Stimulated activated effector memory CD8-positive, alpha-beta T cell treated with anti-CD3 and anti-CD28 coated beads, Interleukin-12 subunit alpha, Interleukin-12 subunit beta, amount 100 ng/mL, for 72 hours (primary cell): ENCODE results near the gene SLC26A1.

Experiments used
- ATAC-seq: fragments of 150-1000 bp; cut with Tn5 transposase; 2 replicates; pipeline ENCODE4 v1.10.0; 2021
- DNase-seq, 2 donors: peaks; one replicate each; pipeline ENCODE4 v3.0.0; 2021 to 2022; ENCODE audit warnings: low spot score in 2 of 2
- H3K27ac Mint-ChIP-seq: one replicate; pipeline ENCODE4 v1.8.0; 2022; ENCODE audit warnings: mild to moderate bottlenecking, mixed read lengths
- H3K36me3 Mint-ChIP-seq: one replicate; pipeline ENCODE4 v1.8.0; 2022; ENCODE audit warnings: mild to moderate bottlenecking, mixed read lengths
- H3K4me1 Mint-ChIP-seq: one replicate; pipeline ENCODE4 v1.8.0; 2022; ENCODE audit warnings: mixed read lengths
- H3K4me3 Mint-ChIP-seq: one replicate; pipeline ENCODE4 v1.8.0; 2022; ENCODE audit warnings: mild to moderate bottlenecking, mixed read lengths
- H3K9me3 Mint-ChIP-seq: one replicate; pipeline ENCODE4 v1.8.0; 2022; ENCODE audit warnings: mixed read lengths

SLC26A1 gene, protein sequence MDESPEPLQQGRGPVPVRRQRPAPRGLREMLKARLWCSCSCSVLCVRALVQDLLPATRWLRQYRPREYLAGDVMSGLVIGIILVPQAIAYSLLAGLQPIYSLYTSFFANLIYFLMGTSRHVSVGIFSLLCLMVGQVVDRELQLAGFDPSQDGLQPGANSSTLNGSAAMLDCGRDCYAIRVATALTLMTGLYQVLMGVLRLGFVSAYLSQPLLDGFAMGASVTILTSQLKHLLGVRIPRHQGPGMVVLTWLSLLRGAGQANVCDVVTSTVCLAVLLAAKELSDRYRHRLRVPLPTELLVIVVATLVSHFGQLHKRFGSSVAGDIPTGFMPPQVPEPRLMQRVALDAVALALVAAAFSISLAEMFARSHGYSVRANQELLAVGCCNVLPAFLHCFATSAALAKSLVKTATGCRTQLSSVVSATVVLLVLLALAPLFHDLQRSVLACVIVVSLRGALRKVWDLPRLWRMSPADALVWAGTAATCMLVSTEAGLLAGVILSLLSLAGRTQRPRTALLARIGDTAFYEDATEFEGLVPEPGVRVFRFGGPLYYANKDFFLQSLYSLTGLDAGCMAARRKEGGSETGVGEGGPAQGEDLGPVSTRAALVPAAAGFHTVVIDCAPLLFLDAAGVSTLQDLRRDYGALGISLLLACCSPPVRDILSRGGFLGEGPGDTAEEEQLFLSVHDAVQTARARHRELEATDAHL

DNA sequence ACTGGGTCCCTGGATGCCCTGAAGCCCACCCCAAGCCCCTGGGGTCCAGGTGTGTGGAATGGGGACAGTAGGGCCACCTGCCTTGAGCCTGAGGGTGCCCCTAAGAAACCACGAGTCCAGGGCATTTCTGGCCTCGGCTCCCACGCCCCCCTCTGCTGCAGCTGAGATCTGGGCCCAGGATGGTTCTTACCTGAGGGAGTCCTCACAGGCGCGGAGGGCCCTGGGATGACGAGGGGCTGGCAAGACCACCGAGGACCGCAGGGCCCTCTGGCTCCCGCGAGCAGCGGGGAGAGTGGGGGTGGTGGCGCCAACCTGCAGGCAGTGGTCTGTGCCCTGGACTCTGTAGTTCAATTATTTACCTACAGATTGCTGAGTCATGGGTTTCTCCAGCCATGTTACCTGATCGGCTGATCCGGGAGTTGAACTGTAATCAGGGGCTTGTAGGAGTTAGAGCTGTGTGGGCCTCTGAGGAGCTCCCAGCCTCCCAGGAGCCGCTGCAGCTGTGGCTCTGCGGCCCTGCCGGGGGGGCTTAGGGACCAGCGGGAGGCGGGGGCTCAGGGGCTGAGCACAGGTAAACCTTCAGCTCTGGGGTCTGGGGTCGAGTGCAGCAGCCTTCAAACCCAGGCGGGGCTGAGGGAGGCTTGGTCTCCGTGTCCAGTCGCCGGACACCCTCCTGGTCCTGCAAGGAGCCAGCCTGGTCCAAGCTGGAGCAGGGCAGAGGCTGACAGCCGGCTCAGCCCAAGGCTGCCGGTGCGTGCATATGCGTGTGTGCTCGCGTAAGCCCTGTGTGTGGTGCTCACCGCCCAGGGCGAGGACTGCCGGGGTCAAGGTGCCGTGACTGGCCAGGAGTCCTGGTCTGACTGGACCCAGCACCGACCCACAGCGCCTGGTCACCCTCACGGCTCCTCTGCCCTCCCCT is at the start of gene SLC26A1:
Gene SLC26A1, minus strand, starts transcription at position 294 of the 919 bp plus-strand sequence. CDS start 1,701 bp downstream, outside the sequence.
- ATAC-seq (no peak), DNase-seq (no peak)
- H3K4me1 Mint-ChIP-seq: peaks cover 5% of the 10 kb centered on the region
- H3K4me3 Mint-ChIP-seq: no peak within 1 kb of the TSS
- no peak within 1 kb of the TSS for H3K27ac Mint-ChIP-seq
- no peaks in the 10 kb centered on the region for H3K9me3 Mint-ChIP-seq
- H3K36me3 Mint-ChIP-seq: no peaks in the 10 kb centered on the region

DNA sequence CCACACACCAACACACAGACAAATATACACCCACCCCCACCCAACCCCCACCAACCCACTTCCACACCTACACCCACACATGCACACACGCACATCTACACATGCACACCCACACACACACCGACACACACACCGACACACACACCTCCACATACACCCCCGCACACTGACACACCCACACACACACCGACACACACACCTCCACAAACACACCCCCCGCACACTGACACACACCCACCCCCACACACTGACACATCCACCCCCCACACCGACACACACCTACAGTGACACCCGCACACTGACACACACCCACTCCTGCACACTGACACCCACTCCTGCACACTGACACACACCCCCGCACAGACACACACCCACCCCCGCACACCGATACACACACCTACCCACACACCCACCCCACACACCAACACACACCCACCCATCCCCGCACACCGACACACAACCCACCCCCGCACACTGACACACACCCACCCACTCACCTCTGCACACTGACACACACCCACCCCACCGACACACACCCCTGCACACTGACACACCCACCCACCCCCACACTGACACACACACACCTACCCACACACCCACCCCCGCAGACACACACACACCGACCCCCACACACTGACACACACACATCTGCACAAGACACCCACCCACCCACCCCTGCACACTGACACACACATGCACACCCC is 49.3 kb upstream of the SLC26A1 start:
- Mint-ChIP-seq H3K9me3 (no peaks in the 10 kb centered on the region), H3K4me3 (no peak overlapping the region), H3K27ac (no peak overlapping the region), H3K36me3 (peaks cover 6% of the 10 kb centered on the region), H3K4me1 (peaks cover 13% of the 10 kb centered on the region)
- DNase-seq: no peak
- ATAC-seq: no peak

DNA sequence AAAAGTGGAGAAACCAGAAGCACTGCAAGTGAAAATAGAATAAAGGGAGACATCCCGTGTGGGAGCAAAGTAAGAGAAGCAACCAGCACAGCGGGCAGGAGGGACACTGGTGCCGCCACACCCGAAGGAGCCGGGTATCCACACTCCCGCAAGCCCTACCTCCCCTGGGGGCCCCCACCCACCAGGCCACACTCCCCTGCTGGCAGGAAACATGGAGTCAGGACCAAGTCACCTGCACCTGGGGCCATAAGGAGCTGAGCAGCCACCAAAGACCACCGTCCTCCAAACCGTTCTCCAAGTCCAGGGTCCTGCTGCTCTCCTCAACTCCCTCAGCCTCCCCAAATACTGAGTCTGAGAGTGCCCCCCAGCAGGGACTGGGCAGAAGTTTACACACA is 48.7 kb upstream of the SLC26A1 start:
- H3K9me3 Mint-ChIP-seq: no peaks in the 10 kb centered on the region
- H3K4me3 Mint-ChIP-seq: no peak overlapping the region
- peaks cover 12% of the 10 kb centered on the region for H3K4me1 Mint-ChIP-seq
- peaks cover 5% of the 10 kb centered on the region for H3K36me3 Mint-ChIP-seq
- H3K27ac Mint-ChIP-seq: no peak overlapping the region
- ATAC-seq: no peak
- DNase-seq: no peak

DNA sequence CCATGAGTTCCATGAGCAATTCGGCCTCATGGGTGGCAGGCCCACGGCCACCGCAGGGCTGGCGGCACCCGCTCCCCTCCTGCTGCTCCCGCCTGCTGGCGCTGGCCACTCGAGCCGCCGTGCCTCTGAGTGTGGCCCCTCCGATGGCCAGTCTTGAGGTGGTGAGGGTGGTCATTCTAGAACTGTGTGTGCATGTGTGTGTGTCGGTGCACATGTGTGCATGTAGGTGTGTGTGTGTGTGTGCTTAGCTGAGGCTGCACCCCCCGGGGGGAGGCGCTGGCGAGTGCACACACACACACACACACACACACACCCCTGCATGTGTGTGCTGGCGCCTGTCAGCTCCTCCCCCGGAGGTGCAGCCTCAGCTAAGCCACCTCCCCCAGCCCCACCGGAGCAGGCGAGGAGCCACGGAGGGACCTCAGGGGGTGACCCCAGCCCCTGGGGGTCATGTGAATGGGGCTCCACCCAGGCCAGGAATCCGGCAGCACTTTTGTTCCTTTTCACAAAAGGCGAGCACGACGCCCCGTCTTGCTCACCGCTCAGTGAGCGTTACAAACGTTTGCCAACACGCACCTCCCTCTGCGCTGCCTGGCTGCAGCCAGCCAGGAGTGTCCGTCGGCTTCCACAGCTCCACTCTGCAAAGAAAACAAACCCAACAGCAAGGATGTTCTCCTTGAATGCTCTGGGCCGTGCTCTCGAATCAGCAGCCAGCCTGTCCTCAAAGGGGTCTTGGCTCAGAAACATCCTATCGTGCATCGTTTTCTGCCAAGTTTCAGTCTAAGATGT is 48.1 kb upstream of the SLC26A1 start:
- no peaks in the 10 kb centered on the region for H3K36me3 Mint-ChIP-seq
- DNase-seq: no peak

DNA sequence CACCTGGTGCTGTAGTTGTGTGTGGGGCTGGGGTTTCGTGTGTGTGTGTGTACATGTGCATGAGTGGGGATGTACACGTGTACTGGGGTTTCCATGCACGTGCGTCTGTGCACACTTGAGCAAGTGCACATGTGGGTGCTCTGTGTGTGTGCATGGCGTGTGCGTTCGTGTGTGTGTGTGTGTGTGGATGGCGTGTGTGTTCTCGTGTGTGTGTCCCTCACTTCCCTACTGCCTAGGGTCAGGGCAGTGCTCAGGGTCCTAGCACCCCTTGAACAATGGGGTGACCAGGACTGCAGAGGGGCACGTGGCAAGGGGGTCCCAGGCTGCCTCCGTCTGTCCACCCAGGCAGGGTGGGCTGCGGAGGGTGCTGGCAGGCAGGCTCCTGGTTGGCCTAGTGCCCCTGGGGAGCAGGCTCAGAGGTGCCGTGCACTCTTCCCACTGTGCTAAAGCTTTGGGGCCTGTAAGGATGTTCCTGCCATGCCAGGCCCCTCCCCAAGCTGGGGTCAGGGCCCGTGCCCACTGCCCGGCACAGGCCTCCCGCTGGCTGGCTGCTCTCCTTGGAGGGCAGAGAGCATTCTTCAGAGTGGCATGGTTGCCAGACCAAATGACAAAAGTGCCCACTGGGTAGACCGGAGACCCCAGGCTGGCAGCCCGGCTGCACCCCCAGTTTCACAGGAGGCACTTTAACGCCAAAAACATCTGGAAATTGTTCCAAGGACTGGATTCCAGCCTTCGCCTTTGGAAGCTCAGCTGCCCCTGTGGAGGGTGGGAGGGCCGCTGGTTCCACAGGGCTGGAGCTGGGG is 47.3 kb upstream of the SLC26A1 start:
- Mint-ChIP-seq H3K4me3 (no peak overlapping the region), H3K9me3 (no peaks in the 10 kb centered on the region), H3K36me3 (no peaks in the 10 kb centered on the region), H3K27ac (no peak overlapping the region), H3K4me1 (peaks cover 7% of the 10 kb centered on the region)
- DNase-seq (no peak), ATAC-seq (no peak)

More for the DNA sequence above, 48.1 kb upstream of the SLC26A1 start:
- H3K27ac Mint-ChIP-seq: no peak overlapping the region
- H3K4me1 Mint-ChIP-seq: peaks cover 7% of the 10 kb centered on the region
- no peaks in the 10 kb centered on the region for H3K9me3 Mint-ChIP-seq
- ATAC-seq: no peak
- H3K4me3 Mint-ChIP-seq: no peak overlapping the region

DNA sequence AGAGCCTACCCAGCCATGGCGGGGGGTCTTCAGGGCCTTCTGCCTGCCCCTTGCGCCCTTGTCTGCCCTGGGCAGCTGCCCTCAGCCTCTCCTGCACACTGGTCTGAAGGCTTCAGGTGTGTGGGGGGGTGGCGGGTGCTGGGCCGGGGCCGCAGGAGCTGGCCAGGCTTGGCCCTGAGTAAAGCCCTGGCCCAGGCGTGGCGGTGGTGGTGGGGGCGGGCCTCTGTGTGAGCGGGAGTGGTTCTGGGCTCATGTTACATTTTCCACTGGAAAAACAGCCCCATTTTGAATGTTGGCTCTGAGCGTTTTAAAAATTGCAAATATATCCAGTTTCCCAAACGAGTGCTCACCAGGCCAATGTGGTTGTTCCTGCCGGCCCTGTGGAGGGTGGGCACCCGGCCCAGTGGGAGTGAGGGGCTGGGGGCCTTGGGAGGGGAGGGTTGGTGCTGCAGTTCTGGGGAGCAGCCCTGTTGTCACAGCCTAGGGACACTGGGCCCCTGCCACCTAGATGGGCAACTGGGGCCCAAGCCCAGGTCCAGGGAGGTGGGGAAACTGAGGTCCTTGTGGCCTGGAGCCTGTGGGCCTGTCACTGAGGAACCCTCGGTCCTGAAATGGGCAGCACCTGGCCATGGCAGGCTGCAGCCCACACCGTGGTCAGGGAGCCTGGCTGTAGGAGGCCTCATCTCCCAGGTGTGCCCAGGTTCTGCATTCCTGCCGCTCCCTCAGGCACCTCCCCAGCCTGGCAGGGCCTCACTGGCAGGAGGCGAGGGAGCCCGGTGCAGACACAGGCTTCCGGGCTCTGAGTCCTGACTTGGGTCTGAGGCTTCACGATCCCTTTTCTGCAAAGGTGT is 46.5 kb upstream of the SLC26A1 start:
- Mint-ChIP-seq H3K27ac (no peak overlapping the region), H3K4me3 (no peak overlapping the region), H3K36me3 (no peaks in the 10 kb centered on the region)

DNA sequence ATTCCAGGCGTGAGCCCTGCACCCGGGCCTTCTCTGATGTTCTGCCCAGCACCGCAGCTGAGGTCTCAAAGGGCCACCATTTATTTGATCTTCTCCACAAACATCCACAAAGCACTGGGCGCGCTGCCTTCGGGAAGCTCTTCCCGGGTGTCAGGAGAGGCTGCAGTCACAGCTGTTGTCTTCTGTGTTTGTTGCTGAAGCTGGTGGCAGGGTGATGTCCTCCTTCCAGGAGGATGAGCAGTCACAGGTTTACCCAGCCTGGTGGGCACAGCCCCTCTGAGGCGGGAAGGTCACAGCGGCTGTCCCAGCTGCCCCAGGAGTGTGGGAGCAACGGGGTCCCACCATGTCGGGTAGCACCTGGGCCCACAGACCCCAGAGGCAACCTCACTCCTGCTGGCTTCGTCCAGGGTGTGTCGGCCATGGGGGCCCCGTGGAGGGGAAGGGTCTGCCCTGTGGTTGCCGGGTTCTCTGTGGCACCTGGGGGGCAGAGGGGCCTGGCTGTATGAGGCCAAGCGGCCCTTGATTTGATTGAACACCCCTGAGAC is 45.8 kb upstream of the SLC26A1 start:
- Mint-ChIP-seq H3K9me3 (no peaks in the 10 kb centered on the region), H3K4me3 (no peak overlapping the region), H3K27ac (no peak overlapping the region), H3K4me1 (peaks cover 7% of the 10 kb centered on the region), H3K36me3 (no peaks in the 10 kb centered on the region)
- no peak for DNase-seq
- ATAC-seq: no peak

More for the DNA sequence above, 46.5 kb upstream of the SLC26A1 start:
- H3K4me1 Mint-ChIP-seq: peaks cover 7% of the 10 kb centered on the region
- no peak for ATAC-seq
- no peak for DNase-seq
- no peaks in the 10 kb centered on the region for H3K9me3 Mint-ChIP-seq

DNA sequence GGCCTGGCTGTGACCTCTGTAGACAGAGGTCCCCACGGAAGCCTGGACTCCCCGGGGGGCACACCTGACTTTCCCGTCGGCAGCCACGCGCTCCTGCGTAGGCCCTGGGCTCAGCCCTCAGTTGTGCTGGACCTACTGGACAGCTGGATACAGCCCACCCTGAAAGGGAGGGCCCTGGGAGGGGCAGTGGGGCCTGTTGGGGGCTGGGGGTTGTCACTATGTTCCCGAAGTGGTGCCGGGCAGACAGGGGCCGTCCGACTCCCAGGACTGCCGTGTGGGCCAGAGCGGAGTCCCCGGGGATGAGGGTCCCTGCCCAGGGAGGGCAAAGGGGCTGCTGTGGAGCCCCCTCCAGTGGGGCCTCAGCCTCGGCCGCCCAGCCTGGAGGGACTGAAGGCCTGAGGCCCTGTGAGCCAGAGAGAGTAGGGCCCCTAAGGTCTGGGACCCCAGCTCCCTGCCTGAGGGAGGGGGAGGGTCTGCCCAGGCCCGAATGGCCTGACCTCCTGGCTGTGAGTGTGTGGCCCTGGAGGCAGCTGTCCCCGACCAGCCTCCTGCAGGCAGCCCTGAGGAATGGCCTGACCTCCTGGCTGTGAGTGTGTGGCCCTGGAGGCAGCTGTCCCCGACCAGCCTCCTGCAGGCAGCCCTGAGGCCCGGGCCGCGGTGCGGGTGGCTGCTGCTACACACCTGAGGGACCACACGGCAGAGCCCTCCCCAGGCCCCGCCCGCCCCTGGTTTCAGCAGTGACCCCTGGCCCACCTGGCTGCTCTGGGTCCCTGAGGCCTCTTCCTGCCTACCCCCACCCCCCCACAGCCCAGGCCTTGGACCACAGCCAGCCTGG is 44.0 kb upstream of the SLC26A1 start:
- ATAC-seq (no peak), DNase-seq (no peak)
- Mint-ChIP-seq H3K27ac (no peak overlapping the region), H3K4me3 (no peak overlapping the region), H3K36me3 (no peaks in the 10 kb centered on the region), H3K4me1 (no peaks in the 10 kb centered on the region), H3K9me3 (no peaks in the 10 kb centered on the region)

DNA sequence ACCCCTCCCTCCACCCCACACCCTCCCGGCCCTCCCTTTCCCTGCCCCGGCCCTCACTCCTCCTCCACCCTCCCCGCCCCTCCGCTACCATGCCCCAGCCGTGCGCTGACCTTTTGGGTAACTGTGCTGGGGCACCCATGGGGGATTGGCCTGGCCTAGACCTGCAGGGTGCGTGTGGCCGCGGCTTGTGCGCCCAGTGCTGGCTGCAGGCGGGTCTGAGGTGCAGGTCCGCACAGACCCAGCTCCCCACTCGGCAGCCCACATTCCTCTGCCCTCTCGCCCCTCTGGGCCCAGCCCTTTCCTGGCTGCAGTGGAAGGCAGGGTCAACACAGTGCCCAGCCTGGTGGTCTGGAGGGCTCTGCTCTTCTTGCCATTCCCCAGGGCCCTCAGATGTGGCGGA is 42.9 kb upstream of the SLC26A1 start:
- Mint-ChIP-seq H3K9me3 (no peaks in the 10 kb centered on the region), H3K4me3 (no peak overlapping the region), H3K36me3 (no peaks in the 10 kb centered on the region), H3K27ac (no peak overlapping the region), H3K4me1 (no peaks in the 10 kb centered on the region)
- DNase-seq (no peak), ATAC-seq (no peak)

DNA sequence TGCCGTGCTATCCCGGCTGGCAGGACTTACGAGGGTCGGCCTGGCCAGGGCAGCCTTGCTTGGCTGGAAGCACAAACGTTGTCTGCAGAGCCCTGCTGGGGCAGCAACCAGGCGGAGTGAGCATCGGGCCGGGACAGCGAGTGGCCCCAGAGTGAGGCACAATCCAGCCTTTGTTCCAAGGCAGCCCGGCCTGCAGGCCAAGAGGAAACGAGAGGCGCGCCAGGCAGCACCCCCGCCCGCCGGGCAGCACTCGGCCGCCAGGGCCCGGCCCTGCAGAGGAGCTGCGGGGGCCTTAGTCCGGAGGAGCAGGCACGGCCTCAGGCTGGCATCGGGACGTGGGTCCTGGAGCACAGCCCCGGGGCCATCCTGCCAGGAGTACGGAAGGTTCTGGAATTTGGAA is 42.3 kb upstream of the SLC26A1 start:
- Mint-ChIP-seq H3K4me1 (no peaks in the 10 kb centered on the region), H3K36me3 (no peaks in the 10 kb centered on the region), H3K4me3 (no peak overlapping the region), H3K9me3 (no peaks in the 10 kb centered on the region), H3K27ac (no peak overlapping the region)
- no peak for ATAC-seq
- DNase-seq: no peak

DNA sequence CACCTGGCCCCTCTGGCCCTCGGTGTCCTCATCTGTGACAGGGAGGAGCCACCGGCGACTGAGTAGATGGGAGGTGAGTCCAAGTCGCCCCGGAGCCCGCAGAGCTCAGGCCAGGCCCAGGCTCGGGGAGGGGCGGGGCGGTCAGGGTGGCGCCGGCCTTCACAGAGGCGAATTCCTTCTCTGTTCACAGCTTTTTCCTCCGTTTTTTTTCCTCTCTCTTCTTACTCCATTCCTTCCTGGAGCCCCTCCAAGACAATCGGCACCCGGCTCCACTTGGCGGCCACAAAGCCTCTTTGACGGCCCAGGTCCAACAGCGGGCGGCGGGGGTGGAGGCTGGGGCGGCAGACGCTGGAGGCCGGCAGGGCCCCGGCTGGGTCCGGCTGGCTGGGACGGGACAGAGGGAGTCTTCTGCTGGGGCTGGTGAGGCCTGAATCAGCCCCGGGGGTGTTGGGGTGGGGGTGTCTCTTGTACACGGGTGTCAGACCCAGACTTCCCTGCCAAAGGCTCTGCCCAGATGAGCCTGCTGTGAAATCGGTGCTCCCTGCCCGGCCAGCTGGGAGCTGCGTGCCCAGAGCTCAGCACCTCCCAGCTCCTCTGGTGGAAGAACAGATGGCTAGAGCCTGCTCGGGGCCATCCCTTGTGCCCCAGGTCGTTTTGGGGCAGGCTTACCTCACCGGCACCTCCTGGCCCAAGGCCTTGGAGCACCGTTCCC is 40.8 kb upstream of the SLC26A1 start:
- H3K36me3 Mint-ChIP-seq: no peaks in the 10 kb centered on the region
- DNase-seq: no peak
- H3K4me1 Mint-ChIP-seq: no peaks in the 10 kb centered on the region
- no peak overlapping the region for H3K4me3 Mint-ChIP-seq
- ATAC-seq: no peak
- H3K9me3 Mint-ChIP-seq: no peaks in the 10 kb centered on the region
- no peak overlapping the region for H3K27ac Mint-ChIP-seq
